DOHH2 (cell line): ENCODE data around the gene DIP2C.

ENCODE experiments used
- H3F3A ChIP-seq: fragments of 200-600 bp; sonication (generic), shearing (Covaris generic); 2 replicates; pipeline ENCODE4 v1.6.0; 2016; ENCODE audit warnings: antibody characterized with exemption, mild to moderate bottlenecking; ENCODE audit not compliant: control insufficient read depth, insufficient read depth
- H3K27ac ChIP-seq: fragments of 200-600 bp; sonication (generic); 2 replicates; pipeline ENCODE4 v1.5.1; 2014; ENCODE audit warnings: low read depth, mild to moderate bottlenecking, low read length, moderate library complexity
- H3K27me3 ChIP-seq: fragments of 200-600 bp; sonication (generic); 2 replicates; pipeline ENCODE4 v1.6.1; 2014; ENCODE audit warnings: mild to moderate bottlenecking, low read length, mixed read lengths; ENCODE audit not compliant: control insufficient read depth
- H3K36me3 ChIP-seq: fragments of 200-600 bp; sonication (generic); 2 replicates; pipeline ENCODE4 v1.6.1; 2014; ENCODE audit warnings: mild to moderate bottlenecking, low read length, moderate library complexity, mixed read lengths; ENCODE audit not compliant: control insufficient read depth
- H3K4me1 ChIP-seq: fragments of 200-600 bp; sonication (generic); 2 replicates; pipeline ENCODE4 v1.6.1; 2014; ENCODE audit warnings: mild to moderate bottlenecking, low read length, mixed read lengths; ENCODE audit not compliant: control insufficient read depth
- H3K4me2 ChIP-seq: fragments of 200-600 bp; sonication (generic); 2 replicates; pipeline ENCODE4 v1.6.0; 2014; ENCODE audit warnings: mild to moderate bottlenecking, low read length, moderate library complexity
- H3K4me3 ChIP-seq: fragments of 200-600 bp; sonication (generic); 2 replicates; pipeline ENCODE4 v1.5.1; 2014; ENCODE audit warnings: mild to moderate bottlenecking, low read length, mixed read lengths
- H3K79me2 ChIP-seq: fragments of 200-600 bp; sonication (generic); 2 replicates; pipeline ENCODE4 v1.6.1; 2014; ENCODE audit warnings: mild to moderate bottlenecking, low read length, mixed read lengths; ENCODE audit not compliant: control insufficient read depth
- H3K9me2 ChIP-seq: fragments of 200-600 bp; sonication (generic); replicated peaks from 2 replicates; pipeline ENCODE4 v1.6.1; 2014; ENCODE audit warnings: mild to moderate bottlenecking, low read length, mixed read lengths; ENCODE audit not compliant: control insufficient read depth
- H3K9me3 ChIP-seq: fragments of 200-600 bp; sonication (generic); 2 replicates; pipeline ENCODE4 v1.6.1; 2014; ENCODE audit warnings: antibody characterized with exemption, low read length, mixed read lengths; ENCODE audit not compliant: control insufficient read depth, insufficient read depth
- H4K20me1 ChIP-seq: fragments of 200-600 bp; sonication (generic); 2 replicates; pipeline ENCODE4 v1.6.0; 2014; ENCODE audit warnings: low read depth, mild to moderate bottlenecking, antibody characterized with exemption, low read length, moderate library complexity; ENCODE audit not compliant: control insufficient read depth, insufficient read depth
- EZH2phosphoT487 ChIP-seq: fragments of 200-600 bp; sonication (generic); IDR thresholded peaks from 2 replicates; pipeline ENCODE4 v1.6.1; 2017; ENCODE audit warnings: borderline replicate concordance, mild to moderate bottlenecking, antibody characterized with exemption, low read length, moderate library complexity, mixed read lengths
- TF ChIP-seq, protein P1 (sequence below): fragments of 200-600 bp; sonication (generic); IDR thresholded peaks from one replicate; pipeline ENCODE4 v1.5.1; 2014; ENCODE audit warnings: antibody characterized with exemption, mild to moderate bottlenecking, low read depth, low read length; ENCODE audit not compliant: poor library complexity, severe bottlenecking

The DIP2C gene

GRCh38 chr10:543862-544822, 145.3 kb downstream of the DIP2C start:
- no peaks in the 10 kb centered on the region for H3K9me3 ChIP-seq
- TF ChIP-seq, protein P1, sequence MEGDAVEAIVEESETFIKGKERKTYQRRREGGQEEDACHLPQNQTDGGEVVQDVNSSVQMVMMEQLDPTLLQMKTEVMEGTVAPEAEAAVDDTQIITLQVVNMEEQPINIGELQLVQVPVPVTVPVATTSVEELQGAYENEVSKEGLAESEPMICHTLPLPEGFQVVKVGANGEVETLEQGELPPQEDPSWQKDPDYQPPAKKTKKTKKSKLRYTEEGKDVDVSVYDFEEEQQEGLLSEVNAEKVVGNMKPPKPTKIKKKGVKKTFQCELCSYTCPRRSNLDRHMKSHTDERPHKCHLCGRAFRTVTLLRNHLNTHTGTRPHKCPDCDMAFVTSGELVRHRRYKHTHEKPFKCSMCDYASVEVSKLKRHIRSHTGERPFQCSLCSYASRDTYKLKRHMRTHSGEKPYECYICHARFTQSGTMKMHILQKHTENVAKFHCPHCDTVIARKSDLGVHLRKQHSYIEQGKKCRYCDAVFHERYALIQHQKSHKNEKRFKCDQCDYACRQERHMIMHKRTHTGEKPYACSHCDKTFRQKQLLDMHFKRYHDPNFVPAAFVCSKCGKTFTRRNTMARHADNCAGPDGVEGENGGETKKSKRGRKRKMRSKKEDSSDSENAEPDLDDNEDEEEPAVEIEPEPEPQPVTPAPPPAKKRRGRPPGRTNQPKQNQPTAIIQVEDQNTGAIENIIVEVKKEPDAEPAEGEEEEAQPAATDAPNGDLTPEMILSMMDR = no peak
- TF ChIP-seq EZH2phosphoT487 = no peak
- H3K27ac ChIP-seq = no peak overlapping the region
- peaks cover 4% of the 10 kb centered on the region for H3F3A ChIP-seq
- H3K4me1 ChIP-seq = peaks cover 81% of the 10 kb centered on the region
- no peaks in the 10 kb centered on the region for H3K36me3 ChIP-seq
- H3K27me3 ChIP-seq = no peaks in the 10 kb centered on the region
- H3K9me2 ChIP-seq = no peaks in the 10 kb centered on the region
- no peaks in the 10 kb centered on the region for H3K79me2 ChIP-seq
- no peaks in the 10 kb centered on the region for H4K20me1 ChIP-seq
- no peak overlapping the region for H3K4me2 ChIP-seq
- no peak overlapping the region for H3K4me3 ChIP-seq

GRCh38 chr10:543131-543530, 146.3 kb downstream of the DIP2C start:
- Histone ChIP-seq H3K27me3 (no peaks in the 10 kb centered on the region), H3F3A (peaks cover 4% of the 10 kb centered on the region), H3K4me3 (no peak overlapping the region), H3K9me3 (no peaks in the 10 kb centered on the region), H3K9me2 (no peaks in the 10 kb centered on the region), H3K27ac (no peak overlapping the region), H3K36me3 (no peaks in the 10 kb centered on the region), H3K79me2 (no peaks in the 10 kb centered on the region), H4K20me1 (no peaks in the 10 kb centered on the region), H3K4me1 (peaks cover 85% of the 10 kb centered on the region), H3K4me2 (no peak overlapping the region)
- TF ChIP-seq, protein P1 = no peak
- no peak for TF ChIP-seq EZH2phosphoT487

- no peaks in the 10 kb centered on the region for H3K36me3 ChIP-seq
- H3F3A ChIP-seq = peaks cover 4% of the 10 kb centered on the region
- no peaks in the 10 kb centered on the region for H4K20me1 ChIP-seq
- H3K4me1 ChIP-seq = peaks cover 73% of the 10 kb centered on the region
- no peaks in the 10 kb centered on the region for H3K9me3 ChIP-seq
- no peaks in the 10 kb centered on the region for H3K9me2 ChIP-seq
- H3K4me3 ChIP-seq = peak overlapping the region; percentile 71
- peak overlapping the region; percentile 90 for H3K4me2 ChIP-seq
- H3K27me3 ChIP-seq = no peaks in the 10 kb centered on the region
- H3K27ac ChIP-seq = peak overlapping the region; percentile 70
- H3K79me2 ChIP-seq = no peaks in the 10 kb centered on the region
- no peak for TF ChIP-seq EZH2phosphoT487
- TF ChIP-seq, protein P1 = no peak
Observed at GRCh38 chr10:541750-542371, 147.6 kb downstream of the DIP2C start.
